Activated B cell treated with CpG ODN at 0.5 μM for 24 hours (primary cell): ENCODE measurements around the gene SSR3. TPM values are rescaled to one million over a fixed set of nuclear protein-coding genes. Genes with fewer than 3 reads are reported as not detected.

ENCODE experiments used
- ATAC-seq: fragments of 200-7000 bp; cut with Tn5 transposase; one replicate; pipeline ENCODE4 v1.10.0; 2021; ENCODE audit warnings: low read depth, mild to moderate bottlenecking, moderate library complexity
- CTCF ChIA-PET: fragments of 350-600 bp; sonication (Branson Sonifier 250); formaldehyde crosslinking; loops from one replicate; lab custom pipeline; 2021; ENCODE audit warnings: antibody characterized with exemption; lab: Charles Lee
- POLR2A ChIA-PET: fragments of 350-600 bp; sonication (Branson Sonifier 250); formaldehyde crosslinking; loops from one replicate; lab custom pipeline; 2021; ENCODE audit warnings: antibody characterized with exemption; lab: Charles Lee
- DNase-seq: peaks from one replicate; pipeline ENCODE4 v3.0.0; 2022
- H3K27ac Mint-ChIP-seq: one replicate; pipeline ENCODE4 v1.8.0; 2020; ENCODE audit warnings: mixed read lengths
- H3K27me3 Mint-ChIP-seq: one replicate; pipeline ENCODE4 v1.8.0; 2021; ENCODE audit warnings: mixed read lengths
- H3K36me3 Mint-ChIP-seq: one replicate; pipeline ENCODE4 v1.8.0; 2021; ENCODE audit warnings: low read depth, mixed read lengths
- H3K4me1 Mint-ChIP-seq: one replicate; pipeline ENCODE4 v1.8.0; 2021; ENCODE audit warnings: mixed read lengths
- H3K4me3 Mint-ChIP-seq: one replicate; pipeline ENCODE4 v1.8.0; 2020; ENCODE audit warnings: mild to moderate bottlenecking, mixed read lengths
- H3K9me3 Mint-ChIP-seq: one replicate; pipeline ENCODE4 v1.8.0; 2020; ENCODE audit warnings: mixed read lengths
- intact Hi-C: fragments of 100-400 bp; cut with micrococcal nuclease; formaldehyde crosslinking; loops from one replicate; pipeline ENCODE4 v1.15.1; 2024
- total RNA-seq: library from RNA; stranded (reverse); gene quantifications from 2 replicates; pipeline ENCODE4 v1.2.3, GENCODE V29; 2022
- TF ChIP-seq, protein P1 (sequence below): fragments of 200-600 bp; IDR thresholded peaks from one replicate; pipeline ENCODE4 v1.8.0; 2022; ENCODE audit warnings: antibody characterized with exemption, mild to moderate bottlenecking

Gene SSR3
- total RNA-seq, 1 donor from 2014 or later = 64.3 TPM

- ATAC-seq = no peak
- ChIA-PET POLR2A (no interaction called here), CTCF (no interaction called here)
- Mint-ChIP-seq H3K27me3 (no peaks in the 10 kb centered on the region), H3K4me3 (no peak overlapping the region), H3K27ac (no peak overlapping the region), H3K9me3 (no peaks in the 10 kb centered on the region), H3K36me3 (peaks cover 5% of the 10 kb centered on the region), H3K4me1 (peaks cover 11% of the 10 kb centered on the region)
- TF ChIP-seq, protein P1, sequence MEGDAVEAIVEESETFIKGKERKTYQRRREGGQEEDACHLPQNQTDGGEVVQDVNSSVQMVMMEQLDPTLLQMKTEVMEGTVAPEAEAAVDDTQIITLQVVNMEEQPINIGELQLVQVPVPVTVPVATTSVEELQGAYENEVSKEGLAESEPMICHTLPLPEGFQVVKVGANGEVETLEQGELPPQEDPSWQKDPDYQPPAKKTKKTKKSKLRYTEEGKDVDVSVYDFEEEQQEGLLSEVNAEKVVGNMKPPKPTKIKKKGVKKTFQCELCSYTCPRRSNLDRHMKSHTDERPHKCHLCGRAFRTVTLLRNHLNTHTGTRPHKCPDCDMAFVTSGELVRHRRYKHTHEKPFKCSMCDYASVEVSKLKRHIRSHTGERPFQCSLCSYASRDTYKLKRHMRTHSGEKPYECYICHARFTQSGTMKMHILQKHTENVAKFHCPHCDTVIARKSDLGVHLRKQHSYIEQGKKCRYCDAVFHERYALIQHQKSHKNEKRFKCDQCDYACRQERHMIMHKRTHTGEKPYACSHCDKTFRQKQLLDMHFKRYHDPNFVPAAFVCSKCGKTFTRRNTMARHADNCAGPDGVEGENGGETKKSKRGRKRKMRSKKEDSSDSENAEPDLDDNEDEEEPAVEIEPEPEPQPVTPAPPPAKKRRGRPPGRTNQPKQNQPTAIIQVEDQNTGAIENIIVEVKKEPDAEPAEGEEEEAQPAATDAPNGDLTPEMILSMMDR = no peak
- intact Hi-C loops = loop anchor here (5.0 kb wide), 1 partner anchor 687 kb away; the partner anchor contains the start of gene GMPS
- no peak for DNase-seq
Measured at GRCh38 chr3:156559321-156559720, 4.4 kb upstream of the SSR3 start.

DNA sequence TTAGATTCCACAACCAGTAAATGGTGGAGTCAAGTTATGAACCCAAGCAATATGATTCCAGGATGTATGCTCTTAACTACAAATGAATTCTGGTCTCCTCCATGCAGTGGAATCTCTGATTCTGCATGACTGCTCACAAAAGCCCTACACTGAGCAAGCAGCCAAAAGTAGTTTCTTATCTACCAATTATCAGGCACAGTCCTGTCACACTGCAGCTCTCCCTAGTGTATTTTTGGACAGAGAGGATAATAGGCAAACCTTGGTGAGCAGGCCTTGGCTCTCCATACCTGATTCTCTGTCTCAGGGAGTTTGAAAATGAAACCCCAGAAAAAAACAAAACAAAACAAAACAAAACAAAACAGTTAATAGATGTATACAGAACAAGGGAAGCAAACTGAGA, 3.5 kb upstream of the SSR3 start:
- no peaks in the 10 kb centered on the region for H3K9me3 Mint-ChIP-seq
- H3K27me3 Mint-ChIP-seq = no peaks in the 10 kb centered on the region
- H3K36me3 Mint-ChIP-seq = peaks cover 5% of the 10 kb centered on the region
- ChIA-PET POLR2A (interaction anchor here (1.0 kb wide), 1 partner anchor 16 kb away, joined by 3 read pairs; no protein-coding TSS in a partner anchor), CTCF (no interaction called here)
- H3K4me1 Mint-ChIP-seq = peaks cover 20% of the 10 kb centered on the region
- TF ChIP-seq, protein P1 = no peak
- DNase-seq (no peak), ATAC-seq (no peak)
- intact Hi-C loops = loop anchor here (5.0 kb wide), 1 partner anchor 686 kb away; the partner anchor contains the start of gene GMPS
- no peak overlapping the region for H3K27ac Mint-ChIP-seq
- no peak overlapping the region for H3K4me3 Mint-ChIP-seq

GRCh38 chr3:156554515-156554841, 439 bp downstream of the SSR3 start:
- TF ChIP-seq, protein P1 = no peak
- DNase-seq (no peak), ATAC-seq (no peak)
- H3K36me3 Mint-ChIP-seq = peaks cover 33% of the 10 kb centered on the region
- peak overlapping the region; percentile 91 for H3K27ac Mint-ChIP-seq
- no peaks in the 10 kb centered on the region for H3K9me3 Mint-ChIP-seq
- peaks cover 37% of the 10 kb centered on the region for H3K4me1 Mint-ChIP-seq
- ChIA-PET POLR2A (interaction anchor here (0.5 to 3.6 kb wide), 12 partner anchors 9 to 701 kb away, joined by 3 to 44 read pairs (median 6); partner anchors contain the start of genes CCNL1, LEKR1, SLC33A1 and TIPARP), CTCF (interaction anchor here (0.8 to 2.4 kb wide), 9 partner anchors 10 to 535 kb away, joined by 3 to 27 read pairs (median 4); partner anchors contain the start of gene TIPARP)
- intact Hi-C loops = loop anchor here (2.0 kb wide), 3 partner anchors 424 to 700 kb away; partner anchors contain the start of gene SLC33A1
- peak overlapping the region; percentile 98 for H3K4me3 Mint-ChIP-seq
- H3K27me3 Mint-ChIP-seq = no peaks in the 10 kb centered on the region

DNA sequence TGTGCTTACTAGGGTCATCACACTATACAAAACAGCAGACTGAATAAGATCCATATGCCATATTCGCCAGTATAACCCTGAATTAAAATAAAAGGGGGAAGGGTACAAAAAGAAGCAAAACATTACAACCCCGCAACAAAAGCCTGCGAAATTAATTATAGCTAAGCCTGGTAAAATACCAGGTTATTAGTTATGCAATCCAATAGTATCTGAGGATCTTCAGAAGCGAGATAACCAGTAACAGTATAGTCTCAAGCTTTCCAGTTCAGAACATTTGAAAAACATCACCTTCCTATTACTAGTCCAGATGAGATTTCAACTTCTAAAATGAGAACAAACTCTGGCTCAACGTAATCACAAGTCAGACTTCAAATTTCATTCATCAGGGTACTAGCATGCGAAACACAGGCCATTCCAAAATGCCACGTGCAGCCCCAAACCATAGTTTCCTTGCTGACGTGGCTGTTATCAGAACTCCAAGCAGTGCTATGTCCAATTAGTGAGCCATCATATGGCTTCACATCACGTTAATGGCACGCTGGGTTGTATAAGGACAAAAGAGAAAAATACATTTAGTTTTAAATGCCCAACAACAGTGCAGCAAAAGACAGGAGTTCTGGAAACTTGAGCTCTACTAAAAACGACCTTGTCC, 1.1 kb downstream of the SSR3 start:
- peak overlapping the region; percentile 30 for H3K27ac Mint-ChIP-seq
- ChIA-PET POLR2A (interaction anchor here (0.5 to 3.6 kb wide), 7 partner anchors 30 to 621 kb away, joined by 3 to 44 read pairs (median 23); partner anchors contain the start of genes CCNL1 and TIPARP), CTCF (interaction anchor here (1.2 to 2.4 kb wide), 5 partner anchors 10 to 529 kb away, joined by 3 to 27 read pairs (median 6); partner anchors contain the start of gene TIPARP)
- no peak for DNase-seq
- H3K27me3 Mint-ChIP-seq = no peaks in the 10 kb centered on the region
- no peak for ATAC-seq
- peak overlapping the region; percentile 98 for H3K4me3 Mint-ChIP-seq
- peaks cover 36% of the 10 kb centered on the region for H3K36me3 Mint-ChIP-seq
- no peaks in the 10 kb centered on the region for H3K9me3 Mint-ChIP-seq
- H3K4me1 Mint-ChIP-seq = peaks cover 37% of the 10 kb centered on the region
- TF ChIP-seq, protein P1 = no peak
- intact Hi-C loops = loop anchor here (2.0 kb wide), 3 partner anchors 425 to 699 kb away; partner anchors contain the start of gene SLC33A1

DNA sequence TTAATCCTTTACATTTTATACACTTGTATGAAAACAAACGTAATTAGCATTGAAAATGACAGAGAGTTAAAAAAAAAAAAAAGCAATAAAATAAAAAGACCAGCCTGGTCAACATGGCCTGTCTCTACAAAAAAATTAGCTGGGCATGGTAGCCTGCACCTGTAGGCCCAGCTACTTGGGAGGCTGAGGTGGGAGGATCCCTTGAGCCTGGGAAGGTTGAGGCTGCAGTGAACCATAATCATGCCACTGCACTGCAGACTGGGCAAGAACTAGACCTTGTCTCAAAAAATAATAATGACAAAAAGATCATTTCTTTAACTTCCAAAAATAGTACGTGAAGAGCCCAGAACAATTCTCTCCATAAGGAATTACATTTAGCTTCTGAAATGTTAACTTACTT, 1.9 kb downstream of the SSR3 start:
- Mint-ChIP-seq H3K4me1 (peaks cover 37% of the 10 kb centered on the region), H3K9me3 (no peaks in the 10 kb centered on the region), H3K4me3 (peak overlapping the region; percentile 55), H3K36me3 (peaks cover 43% of the 10 kb centered on the region), H3K27me3 (no peaks in the 10 kb centered on the region), H3K27ac (no peak overlapping the region)
- DNase-seq (no peak), ATAC-seq (no peak)
- ChIA-PET POLR2A (interaction anchor here (0.8 to 3.6 kb wide), 3 partner anchors 121 to 608 kb away, joined by 4 to 44 read pairs (median 30); partner anchors contain the start of gene TIPARP), CTCF (no interaction called here)
- TF ChIP-seq, protein P1 = no peak
- intact Hi-C loops = no loop called here
